ENCODE measurements around the gene DCAF8L1. TPM values are rescaled to one million over a fixed set of nuclear protein-coding genes. Genes with fewer than 3 reads are reported as not detected.
"Not testable (repeated sequence)": the region's sequence is repeated elsewhere in the genome, so short reads cannot be mapped to it uniquely, and the experiment has no call there.

DCAF8L1 gene
- total RNA-seq, 3 donors from 2014 or later (not counting 1 experiment from before 2014, with no cell fraction given), result not detected

GRCh38 chrX:27995611-27996010 is 14.4 kb upstream of the DCAF8L1 start:
- no peaks in the 10 kb centered on the region for H3K9me3 ChIP-seq (ENCODE audit: control insufficient read depth, insufficient read depth, low read length)
- H3K36me3 Mint-ChIP-seq, result no peaks in the 10 kb centered on the region

GRCh38 chrX:27987862-27988646 is 6.8 kb upstream of the DCAF8L1 start:
- no peak for TF ChIP-seq CTCF (IDR thresholded peaks at IDR 0.05)

More at GRCh38 chrX:27995611-27996010, 14.4 kb upstream of the DCAF8L1 start:
- H3K4me1 ChIP-seq (ENCODE audit: control insufficient read depth, insufficient read depth, low read length), result no peaks in the 10 kb centered on the region
- no peaks in the 10 kb centered on the region for H3K4me1 Mint-ChIP-seq
- no peak overlapping the region for H3K4me3 Mint-ChIP-seq
- H3K4me3 ChIP-seq (ENCODE audit: low read length), result no peak overlapping the region
- no peaks in the 10 kb centered on the region for H3K9me3 Mint-ChIP-seq
- ATAC-seq (no peak), DNase-seq (no peak)
- no peak overlapping the region for H3K27ac ChIP-seq (ENCODE audit: low read length)
- WGBS (ENCODE audit: insufficient coverage), result 55% methylated on average over 2 of the region's 3 CpGs
- H3K36me3 ChIP-seq (ENCODE audit: control insufficient read depth, insufficient read depth, low read length), result no peaks in the 10 kb centered on the region
- H3K27me3 ChIP-seq (ENCODE audit: control insufficient read depth, insufficient read depth, low read length), result no peaks in the 10 kb centered on the region
- no peak overlapping the region for H3K27ac Mint-ChIP-seq
- intact Hi-C loops (cut with micrococcal nuclease), result no loop called here
- TF ChIP-seq CTCF (IDR thresholded peaks at IDR 0.05), result no peak
- no peaks in the 10 kb centered on the region for H3K27me3 Mint-ChIP-seq (ENCODE audit: low read depth in 2 of 2)

GRCh38 chrX:27976934-27977333 is 4.3 kb downstream of the DCAF8L1 start:
- H3K27ac Mint-ChIP-seq; H3K4me3 ChIP-seq (ENCODE audit: low read length); H3K27ac ChIP-seq (ENCODE audit: low read length); H3K9me3 Mint-ChIP-seq; H3K4me1 ChIP-seq (ENCODE audit: control insufficient read depth, insufficient read depth, low read length); H3K27me3 Mint-ChIP-seq (ENCODE audit: low read depth in 2 of 2); H3K27me3 ChIP-seq (ENCODE audit: control insufficient read depth, insufficient read depth, low read length); H3K4me3 Mint-ChIP-seq; H3K9me3 ChIP-seq (ENCODE audit: control insufficient read depth, insufficient read depth, low read length); intact Hi-C loops (cut with micrococcal nuclease); H3K36me3 ChIP-seq (ENCODE audit: control insufficient read depth, insufficient read depth, low read length); DNase-seq; ATAC-seq; H3K4me1 Mint-ChIP-seq; H3K36me3 Mint-ChIP-seq: not testable (repeated sequence)
- WGBS (ENCODE audit: insufficient coverage), result 92% methylated on average over 2 of the region's 4 CpGs

More at GRCh38 chrX:27987862-27988646, 6.8 kb upstream of the DCAF8L1 start:
- H3K4me3 ChIP-seq (ENCODE audit: low read length), result no peak overlapping the region
- H3K36me3 Mint-ChIP-seq, result no peaks in the 10 kb centered on the region
- no peaks in the 10 kb centered on the region for H3K27me3 ChIP-seq (ENCODE audit: control insufficient read depth, insufficient read depth, low read length)
- H3K9me3 ChIP-seq (ENCODE audit: control insufficient read depth, insufficient read depth, low read length), result no peaks in the 10 kb centered on the region
- ATAC-seq (no peak), DNase-seq (no peak)
- H3K36me3 ChIP-seq (ENCODE audit: control insufficient read depth, insufficient read depth, low read length), result no peaks in the 10 kb centered on the region
- H3K27ac Mint-ChIP-seq, result no peak overlapping the region
- peaks cover 0 to 2% of the 10 kb centered on the region in 2 donors for H3K9me3 Mint-ChIP-seq
- no peak overlapping the region for H3K4me3 Mint-ChIP-seq
- H3K27me3 Mint-ChIP-seq (ENCODE audit: low read depth in 2 of 2), result no peaks in the 10 kb centered on the region
- H3K27ac ChIP-seq (ENCODE audit: low read length), result no peak overlapping the region
- H3K4me1 ChIP-seq (ENCODE audit: control insufficient read depth, insufficient read depth, low read length), result no peaks in the 10 kb centered on the region
- intact Hi-C loops (cut with micrococcal nuclease), result no loop called here
- 33% methylated on average over 2 of the region's 2 CpGs for WGBS (ENCODE audit: insufficient coverage)
- no peaks in the 10 kb centered on the region for H3K4me1 Mint-ChIP-seq

- intact Hi-C loops (cut with micrococcal nuclease), result no loop called here
- H3K4me3 Mint-ChIP-seq, result no peak overlapping the region
- 79% methylated on average over 4 of the region's 4 CpGs for WGBS (ENCODE audit: insufficient coverage)
- no peak for TF ChIP-seq CTCF (IDR thresholded peaks at IDR 0.05)
- H3K9me3 Mint-ChIP-seq, result peaks cover 6 to 7% of the 10 kb centered on the region in 2 donors
- no peaks in the 10 kb centered on the region for H3K36me3 ChIP-seq (ENCODE audit: control insufficient read depth, insufficient read depth, low read length)
- H3K27me3 Mint-ChIP-seq (ENCODE audit: low read depth in 2 of 2), result no peaks in the 10 kb centered on the region
- no peak overlapping the region for H3K27ac Mint-ChIP-seq
- peaks cover 3% of the 10 kb centered on the region for H3K9me3 ChIP-seq (ENCODE audit: control insufficient read depth, insufficient read depth, low read length)
- H3K36me3 Mint-ChIP-seq, result no peaks in the 10 kb centered on the region
- no peak overlapping the region for H3K4me3 ChIP-seq (ENCODE audit: low read length)
- H3K27ac ChIP-seq (ENCODE audit: low read length), result no peak overlapping the region
- H3K27me3 ChIP-seq (ENCODE audit: control insufficient read depth, insufficient read depth, low read length), result no peaks in the 10 kb centered on the region
- ATAC-seq (no peak), DNase-seq (no peak)
- H3K4me1 Mint-ChIP-seq, result no peaks in the 10 kb centered on the region
- no peaks in the 10 kb centered on the region for H3K4me1 ChIP-seq (ENCODE audit: control insufficient read depth, insufficient read depth, low read length)
Observed at GRCh38 chrX:27976284-27976683, 5.0 kb downstream of the DCAF8L1 start.

Measured in natural killer cell (primary cell).